Measurements from ENCODE around the gene TTLL5. TPM values are rescaled to one million over a fixed set of nuclear protein-coding genes. Genes with fewer than 3 reads are reported as not detected.

Gene TTLL5
- polyA plus RNA-seq, 3 donors: 29.4 to 36.6 (median 32.7) TPM

- no peak for DNase-seq (ENCODE audit: extremely low read depth in 1 of 11, low read depth in 9 of 11, low spot score in 4 of 11)
These were observed 59.9 kb downstream of the TTLL5 start for GRCh38 chr14:75720842-75721498.

GRCh38 chr14:75723716-75724115, 62.7 kb downstream of the TTLL5 start:
- no peak for DNase-seq (ENCODE audit: extremely low read depth in 1 of 11, low read depth in 9 of 11, low spot score in 4 of 11)

- no peak for DNase-seq (ENCODE audit: extremely low read depth in 1 of 11, low read depth in 9 of 11, low spot score in 4 of 11)
These were observed 63.6 kb downstream of the TTLL5 start for GRCh38 chr14:75724414-75725204.

- DNase-seq (ENCODE audit: extremely low read depth in 1 of 11, low read depth in 9 of 11, low spot score in 4 of 11): no peak
These were observed 64.4 kb downstream of the TTLL5 start for GRCh38 chr14:75725481-75725880.

- no peak for DNase-seq (ENCODE audit: extremely low read depth in 1 of 11, low read depth in 9 of 11, low spot score in 4 of 11)
These were observed 65.3 kb downstream of the TTLL5 start for GRCh38 chr14:75726321-75726720.

GRCh38 chr14:75727124-75727523, 66.1 kb downstream of the TTLL5 start:
- no peak for DNase-seq (ENCODE audit: extremely low read depth in 1 of 11, low read depth in 9 of 11, low spot score in 4 of 11)

- DNase-seq (ENCODE audit: extremely low read depth in 1 of 11, low read depth in 9 of 11, low spot score in 4 of 11): no peak
These were observed 71.8 kb downstream of the TTLL5 start for GRCh38 chr14:75732888-75733287.

GRCh38 chr14:75734854-75735253, 73.8 kb downstream of the TTLL5 start:
- DNase-seq (ENCODE audit: extremely low read depth in 1 of 11, low read depth in 9 of 11, low spot score in 4 of 11): no peak

- no peak for DNase-seq (ENCODE audit: extremely low read depth in 1 of 11, low read depth in 9 of 11, low spot score in 4 of 11)
These were observed 75.9 kb downstream of the TTLL5 start for GRCh38 chr14:75736845-75737485.

- DNase-seq (ENCODE audit: extremely low read depth in 1 of 11, low read depth in 9 of 11, low spot score in 4 of 11): no peak
These were observed 77.1 kb downstream of the TTLL5 start for GRCh38 chr14:75738192-75738591.

GRCh38 chr14:75742867-75743266, 81.8 kb downstream of the TTLL5 start:
- DNase-seq (ENCODE audit: extremely low read depth in 1 of 11, low read depth in 9 of 11, low spot score in 4 of 11): no peak

- no peak for DNase-seq (ENCODE audit: extremely low read depth in 1 of 11, low read depth in 9 of 11, low spot score in 4 of 11)
These were observed 86.9 kb downstream of the TTLL5 start for GRCh38 chr14:75747899-75748298.

- no peak for DNase-seq (ENCODE audit: extremely low read depth in 1 of 11, low read depth in 9 of 11, low spot score in 4 of 11)
These were observed 87.3 kb downstream of the TTLL5 start for GRCh38 chr14:75748336-75748735.

GRCh38 chr14:75751296-75751695, 90.2 kb downstream of the TTLL5 start:
- DNase-seq (ENCODE audit: extremely low read depth in 1 of 11, low read depth in 9 of 11, low spot score in 4 of 11): no peak

GRCh38 chr14:75752086-75752485, 91.0 kb downstream of the TTLL5 start:
- DNase-seq (ENCODE audit: extremely low read depth in 1 of 11, low read depth in 9 of 11, low spot score in 4 of 11): no peak

- DNase-seq (ENCODE audit: extremely low read depth in 1 of 11, low read depth in 9 of 11, low spot score in 4 of 11): no peak
These were observed 92.0 kb downstream of the TTLL5 start for GRCh38 chr14:75752907-75753594.

GRCh38 chr14:75753696-75754095, 92.7 kb downstream of the TTLL5 start:
- DNase-seq (ENCODE audit: extremely low read depth in 1 of 11, low read depth in 9 of 11, low spot score in 4 of 11): no peak

- no peak for DNase-seq (ENCODE audit: extremely low read depth in 1 of 11, low read depth in 9 of 11, low spot score in 4 of 11)
These were observed 96.8 kb downstream of the TTLL5 start for GRCh38 chr14:75757644-75758402.

GRCh38 chr14:75764020-75764419, 103.0 kb downstream of the TTLL5 start:
- DNase-seq (ENCODE audit: extremely low read depth in 1 of 11, low read depth in 9 of 11, low spot score in 4 of 11): no peak

Measured in renal cortex interstitium (tissue), 11 donors.